HG03066 (cell line): Measurements from ENCODE around the gene IPO9.

Experiments used
- ATAC-seq: cut with Tn5 transposase; IDR thresholded peaks from one replicate; pipeline ENCODE4 v1.9.1; 2021; ENCODE audit warnings: low read depth; ENCODE audit not compliant: unreplicated experiment

The IPO9 gene

DNA sequence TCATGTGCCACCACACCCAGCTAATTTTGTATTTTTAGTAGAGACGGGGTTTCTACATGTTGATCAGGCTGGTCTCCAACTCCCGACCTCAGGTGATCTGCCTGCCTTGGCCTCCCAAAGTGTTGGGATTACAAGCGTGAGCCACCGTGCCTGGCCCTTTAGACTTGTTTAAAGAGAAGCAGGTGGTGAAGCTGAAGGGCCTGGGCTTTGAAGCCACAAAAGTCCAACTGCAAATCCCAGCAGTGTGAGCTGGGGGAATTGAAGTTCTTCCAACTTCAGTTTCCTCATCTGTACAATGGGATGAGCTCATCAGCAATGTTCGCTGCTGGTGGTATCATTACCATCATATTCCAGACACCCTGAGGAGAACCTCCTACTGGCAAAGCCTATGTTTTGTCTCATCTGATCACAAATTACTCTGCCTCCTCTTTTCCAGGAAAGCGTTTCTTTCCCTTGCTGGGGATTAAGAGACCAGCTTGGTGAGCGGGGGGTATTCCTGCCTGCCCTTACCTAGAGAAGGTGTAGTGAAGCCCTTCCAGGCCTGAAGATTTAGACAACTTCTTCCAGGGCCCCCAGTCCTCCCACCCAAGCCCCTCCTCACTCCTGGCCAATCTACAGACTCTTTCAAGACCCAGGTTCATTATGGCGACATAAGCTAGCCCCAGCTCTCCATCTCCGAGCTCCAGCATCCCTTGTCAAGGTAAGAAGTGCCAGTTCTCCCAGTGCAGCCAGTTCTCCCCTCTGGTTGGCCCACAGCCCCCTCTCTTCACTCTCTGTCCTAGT is 57.3 kb downstream of the IPO9 start:
- no peak for ATAC-seq

DNA sequence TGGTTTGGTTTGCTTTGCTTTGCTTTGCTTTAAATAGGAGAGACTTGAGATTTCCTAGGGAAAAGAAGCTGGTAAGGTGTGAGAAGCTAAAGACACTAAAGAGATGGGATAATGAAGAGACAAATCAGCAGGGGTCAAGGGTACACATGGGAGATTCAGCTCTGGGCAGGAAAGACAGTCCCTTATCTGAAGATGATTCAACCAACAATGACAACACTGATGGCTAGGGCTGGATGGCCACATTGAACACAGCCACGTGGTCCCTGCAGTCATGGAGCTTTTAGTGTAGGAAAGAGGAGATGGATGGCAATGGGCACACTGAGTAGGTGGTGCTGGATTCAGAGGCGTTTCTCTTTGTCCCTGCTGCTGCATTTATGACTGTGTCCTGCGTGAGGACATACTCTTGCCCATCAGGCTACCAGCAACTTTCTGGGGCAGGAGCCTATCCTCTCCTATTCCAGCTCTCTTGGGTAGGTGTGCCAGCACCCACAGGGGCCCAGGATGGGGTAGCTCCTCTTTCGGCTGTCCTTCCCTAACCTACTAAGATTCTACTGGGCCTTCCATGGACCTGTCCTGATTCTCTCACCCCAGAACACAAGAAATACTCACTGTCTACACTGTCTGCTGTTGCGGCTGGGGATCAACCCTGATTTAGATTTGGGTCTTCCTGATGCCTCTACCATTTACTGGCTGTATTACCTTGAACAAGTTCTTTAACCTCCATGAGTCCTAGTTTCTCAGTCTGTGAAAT is 58.3 kb downstream of the IPO9 start:
- no peak for ATAC-seq

DNA sequence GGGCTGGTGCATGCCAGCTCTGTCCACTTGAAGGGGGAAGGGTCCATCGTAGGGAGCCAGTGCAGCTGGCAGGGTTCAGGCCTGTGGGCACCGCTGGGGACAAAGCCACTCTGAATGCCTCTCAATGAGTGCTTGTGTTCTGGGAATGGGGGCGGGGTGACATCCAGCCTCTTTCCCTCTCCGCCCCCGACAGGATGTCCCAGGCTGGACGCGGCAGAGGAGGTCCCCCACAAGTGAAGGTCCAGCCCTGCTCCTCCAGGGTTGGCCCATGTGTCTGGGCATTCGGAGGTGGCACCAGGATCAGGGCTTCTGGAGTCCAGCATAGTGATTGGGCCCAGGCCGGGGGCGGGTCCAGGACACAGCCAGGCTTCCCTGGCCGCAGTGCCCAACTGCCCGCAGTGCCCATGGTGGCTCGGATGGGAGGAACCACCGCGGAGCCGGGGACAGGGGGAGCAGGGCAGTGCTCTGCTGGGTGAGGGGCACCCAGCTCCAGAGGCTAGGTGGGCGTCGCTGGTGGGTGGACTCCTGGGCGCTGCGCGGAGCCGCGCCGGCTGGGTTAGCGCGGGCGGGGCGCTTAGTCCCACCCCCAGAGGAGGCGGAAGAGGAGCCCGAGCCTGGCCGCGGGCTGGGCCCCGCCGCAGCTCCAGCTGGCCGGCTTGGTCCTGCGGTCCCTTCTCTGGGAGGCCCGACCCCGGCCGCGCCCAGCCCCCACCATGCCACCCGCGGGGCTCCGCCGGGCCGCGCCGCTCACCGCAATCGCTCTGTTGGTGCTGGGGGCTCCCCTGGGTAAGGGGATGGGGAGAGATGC is 59.5 kb downstream of the IPO9 start, which contains the start of gene SHISA4:
Gene SHISA4 (plus strand): TSS at position 617 of the 808 bp plus-strand sequence. CDS start 97 bp downstream, at position 714.
- no peak for ATAC-seq

DNA sequence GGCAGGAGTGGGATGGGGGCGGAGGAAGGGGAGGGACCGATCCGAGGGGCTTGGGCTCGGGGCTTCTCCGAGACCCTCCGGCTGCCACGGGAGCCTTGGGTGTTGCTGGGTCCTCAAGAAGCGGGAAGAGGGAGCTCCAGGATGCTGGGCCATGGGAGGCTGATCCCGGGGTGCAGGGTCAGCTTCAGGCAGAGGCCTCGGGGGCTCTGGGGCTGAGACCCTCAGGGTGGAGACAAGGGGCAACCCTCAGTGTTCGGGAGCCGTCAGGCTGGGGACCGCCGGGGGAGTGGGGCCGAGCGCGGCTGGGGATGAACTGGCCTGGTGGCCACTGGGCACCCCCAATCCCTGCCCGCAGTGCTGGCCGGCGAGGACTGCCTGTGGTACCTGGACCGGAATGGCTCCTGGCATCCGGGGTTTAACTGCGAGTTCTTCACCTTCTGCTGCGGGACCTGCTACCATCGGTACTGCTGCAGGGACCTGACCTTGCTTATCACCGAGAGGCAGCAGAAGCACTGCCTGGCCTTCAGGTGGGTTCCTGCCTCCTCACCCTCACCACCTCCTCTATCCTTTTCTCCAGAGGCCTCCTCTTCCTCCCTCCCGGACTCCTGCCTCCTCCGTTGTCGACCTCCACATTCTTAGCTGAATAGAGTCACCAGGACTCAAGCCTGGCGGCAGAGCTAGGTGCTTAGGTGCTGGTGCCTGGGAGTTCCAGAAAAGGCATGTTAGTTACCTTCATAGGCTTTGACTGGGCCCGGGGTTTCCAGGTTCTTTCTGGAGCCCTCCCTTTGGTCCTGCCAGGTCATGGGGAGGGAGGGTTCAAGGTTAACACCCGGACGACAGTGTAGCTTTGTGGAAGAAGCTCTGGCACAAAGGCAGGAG is 60.4 kb downstream of the IPO9 start:
- ATAC-seq: no peak

DNA sequence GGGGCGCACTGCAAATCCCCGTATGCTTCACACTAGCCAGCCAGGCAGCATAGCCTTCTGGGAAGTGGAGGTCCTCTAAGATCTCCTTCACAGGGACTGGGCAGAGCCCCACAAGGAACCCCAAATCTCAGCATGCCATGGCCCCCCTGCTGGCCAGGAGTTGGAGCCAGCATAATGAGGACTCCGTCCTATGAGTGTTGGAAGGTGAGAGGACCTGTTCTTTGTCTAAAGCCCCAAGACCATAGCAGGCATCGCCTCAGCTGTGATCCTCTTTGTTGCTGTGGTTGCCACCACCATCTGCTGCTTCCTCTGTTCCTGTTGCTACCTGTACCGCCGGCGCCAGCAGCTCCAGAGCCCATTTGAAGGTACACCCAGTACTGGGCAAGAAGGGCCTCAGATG is 61.3 kb downstream of the IPO9 start:
- ATAC-seq: no peak

- no peak for ATAC-seq
Measured at GRCh38 chr1:201890806-201891450, 62.0 kb downstream of the IPO9 start.

DNA sequence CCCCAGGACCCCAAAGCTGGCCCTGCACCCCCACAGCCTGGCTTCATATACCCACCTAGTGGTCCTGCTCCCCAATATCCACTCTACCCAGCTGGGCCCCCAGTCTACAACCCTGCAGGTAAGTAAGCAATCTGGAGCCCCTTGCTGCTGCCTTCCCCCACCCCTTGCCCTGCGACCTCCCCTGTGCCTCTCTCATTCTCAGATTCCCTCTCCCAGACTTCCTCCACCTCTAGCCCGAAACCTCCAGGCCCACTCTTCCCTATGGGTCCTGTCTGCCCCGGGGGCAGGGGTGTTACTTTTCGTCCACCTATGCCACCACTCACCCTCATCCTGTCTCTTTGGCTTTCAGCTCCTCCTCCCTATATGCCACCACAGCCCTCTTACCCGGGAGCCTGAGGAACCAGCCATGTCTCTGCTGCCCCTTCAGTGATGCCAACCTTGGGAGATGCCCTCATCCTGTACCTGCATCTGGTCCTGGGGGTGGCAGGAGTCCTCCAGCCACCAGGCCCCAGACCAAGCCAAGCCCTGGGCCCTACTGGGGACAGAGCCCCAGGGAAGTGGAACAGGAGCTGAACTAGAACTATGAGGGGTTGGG is 62.6 kb downstream of the IPO9 start:
- no peak for ATAC-seq

DNA sequence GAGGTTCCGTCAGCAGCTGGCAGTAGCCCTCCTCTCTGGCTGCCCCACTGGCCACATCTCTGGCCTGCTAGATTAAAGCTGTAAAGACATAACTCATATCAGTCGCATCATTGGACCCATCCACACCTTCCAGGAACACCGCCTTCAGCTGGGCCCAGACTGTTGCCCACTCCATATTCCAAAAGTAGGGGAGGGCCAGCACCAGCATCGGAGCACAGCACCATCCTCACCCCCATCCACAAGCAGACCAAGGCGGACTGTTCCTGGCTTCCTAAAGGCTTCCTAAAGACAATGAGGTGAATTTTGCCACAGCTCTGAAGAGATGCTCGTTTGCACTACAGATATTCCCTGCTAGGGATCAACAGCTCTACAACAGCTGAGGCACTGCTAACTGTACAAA is 63.3 kb downstream of the IPO9 start:
- ATAC-seq: no peak

GRCh38 chr1:201893431-201893830 is 64.5 kb downstream of the IPO9 start:
- no peak for ATAC-seq

DNA sequence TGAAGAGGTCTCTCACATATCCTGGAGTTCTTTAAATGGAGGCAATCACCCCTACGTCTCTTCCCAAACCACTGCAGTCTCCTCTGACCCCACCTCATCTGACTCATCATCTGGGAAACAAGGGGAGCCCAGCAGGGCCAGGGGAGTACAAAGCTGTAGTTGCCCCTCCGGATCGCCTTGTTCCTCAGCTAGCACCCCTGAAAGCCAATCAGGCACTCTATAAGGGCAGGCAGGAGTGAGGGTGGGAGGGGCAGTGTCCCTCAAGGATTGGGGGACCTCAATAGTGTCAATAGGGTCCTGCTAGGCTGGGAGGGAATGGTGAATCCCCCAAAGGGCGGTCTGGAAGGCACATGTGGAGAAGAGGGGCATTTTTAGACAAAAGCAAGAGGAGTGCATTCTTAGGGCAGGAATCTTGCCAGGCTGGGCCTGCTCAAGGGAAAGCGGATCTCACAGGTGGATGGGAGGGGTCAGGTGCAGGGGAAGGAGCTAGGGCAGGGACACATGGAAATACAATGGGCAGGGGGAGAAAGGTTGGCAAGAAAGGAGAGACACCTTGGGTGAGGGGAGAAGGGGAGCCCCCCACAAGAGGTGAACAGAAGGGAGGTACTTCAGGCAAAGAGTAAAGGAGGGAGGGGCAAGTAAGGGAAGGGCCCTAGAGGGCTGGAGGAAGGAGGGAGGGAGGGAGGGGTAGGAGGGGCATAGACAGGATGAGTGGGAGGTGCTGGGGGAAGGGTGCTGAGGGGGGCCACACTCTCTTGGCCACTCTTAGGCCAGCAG is 65.6 kb downstream of the IPO9 start:
- ATAC-seq: no peak

DNA sequence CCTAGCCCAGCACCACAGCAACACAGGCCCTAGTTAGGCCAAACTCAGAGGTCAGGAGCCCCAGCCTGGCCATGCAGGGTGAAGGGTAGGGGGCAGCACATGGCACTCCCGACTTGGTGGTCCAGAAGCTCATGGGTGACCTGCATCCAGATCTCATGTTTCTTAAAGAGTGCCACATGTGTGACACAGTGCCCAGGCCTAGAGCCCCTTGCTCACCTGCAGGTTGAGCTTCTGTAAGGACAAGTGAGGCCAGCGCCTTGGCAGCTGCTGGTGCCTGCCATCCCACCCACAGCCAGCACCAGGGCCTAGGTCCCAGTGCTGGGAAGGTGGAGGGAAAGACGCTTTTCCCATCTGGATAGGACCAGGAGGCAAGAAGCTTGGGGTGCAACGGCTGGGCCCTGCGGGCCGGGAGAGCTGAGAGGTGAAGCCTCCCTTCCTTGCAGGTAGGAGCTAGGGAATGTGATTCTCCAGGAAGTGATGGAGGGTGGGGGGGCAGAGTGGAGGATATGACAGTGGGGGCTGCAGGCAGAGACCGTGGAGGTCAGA is 66.2 kb downstream of the IPO9 start:
- no peak for ATAC-seq

DNA sequence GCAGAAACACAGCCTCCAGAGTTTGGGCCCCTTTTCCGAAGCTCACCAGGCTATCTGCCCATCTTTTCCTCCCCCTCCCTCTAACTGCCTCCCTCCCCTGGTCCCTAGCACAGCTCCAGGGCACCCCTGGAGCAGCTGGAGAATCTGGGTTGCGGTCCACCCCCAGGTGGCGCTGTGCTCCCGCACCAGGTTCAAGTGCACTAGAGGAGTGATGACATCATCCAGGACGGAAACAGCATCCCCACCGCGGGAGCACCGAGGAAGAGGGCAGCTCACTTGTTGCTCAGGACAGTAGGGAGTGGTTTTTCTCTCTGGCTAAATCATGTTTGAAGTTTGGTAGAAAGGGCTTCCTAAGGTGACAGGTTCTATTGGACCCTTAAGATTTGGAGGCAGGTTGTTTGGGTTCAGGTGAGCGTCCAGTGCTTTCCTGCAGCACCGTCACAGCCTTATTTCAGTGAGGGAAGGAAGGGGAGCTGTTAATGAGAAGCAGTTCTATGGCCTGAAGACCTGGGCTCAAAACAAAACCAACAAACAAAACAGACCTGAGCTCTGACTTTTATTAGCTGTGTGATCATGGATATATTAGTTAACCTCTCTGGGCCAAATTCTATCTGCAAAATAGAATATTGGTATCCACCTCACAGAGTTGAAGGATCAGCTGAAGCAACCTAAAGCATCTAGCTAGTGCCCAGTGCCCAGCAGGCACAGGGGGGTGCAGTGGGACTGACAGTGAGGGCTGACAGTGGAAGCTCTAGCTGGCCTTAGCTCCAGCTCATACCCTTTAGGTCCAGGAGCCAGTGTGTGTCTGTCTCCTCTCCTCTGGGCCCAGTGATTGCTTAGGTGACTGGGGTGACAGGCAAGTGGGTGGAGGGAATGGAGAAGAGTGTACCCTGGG is 67.2 kb downstream of the IPO9 start:
- ATAC-seq: peak; percentile 79

- no peak for ATAC-seq
Measured at GRCh38 chr1:201896951-201897391, 68.0 kb downstream of the IPO9 start.

GRCh38 chr1:201898240-201898894 is 69.4 kb downstream of the IPO9 start:
- no peak for ATAC-seq

GRCh38 chr1:201898992-201899391 is 70.0 kb downstream of the IPO9 start:
- ATAC-seq: no peak

DNA sequence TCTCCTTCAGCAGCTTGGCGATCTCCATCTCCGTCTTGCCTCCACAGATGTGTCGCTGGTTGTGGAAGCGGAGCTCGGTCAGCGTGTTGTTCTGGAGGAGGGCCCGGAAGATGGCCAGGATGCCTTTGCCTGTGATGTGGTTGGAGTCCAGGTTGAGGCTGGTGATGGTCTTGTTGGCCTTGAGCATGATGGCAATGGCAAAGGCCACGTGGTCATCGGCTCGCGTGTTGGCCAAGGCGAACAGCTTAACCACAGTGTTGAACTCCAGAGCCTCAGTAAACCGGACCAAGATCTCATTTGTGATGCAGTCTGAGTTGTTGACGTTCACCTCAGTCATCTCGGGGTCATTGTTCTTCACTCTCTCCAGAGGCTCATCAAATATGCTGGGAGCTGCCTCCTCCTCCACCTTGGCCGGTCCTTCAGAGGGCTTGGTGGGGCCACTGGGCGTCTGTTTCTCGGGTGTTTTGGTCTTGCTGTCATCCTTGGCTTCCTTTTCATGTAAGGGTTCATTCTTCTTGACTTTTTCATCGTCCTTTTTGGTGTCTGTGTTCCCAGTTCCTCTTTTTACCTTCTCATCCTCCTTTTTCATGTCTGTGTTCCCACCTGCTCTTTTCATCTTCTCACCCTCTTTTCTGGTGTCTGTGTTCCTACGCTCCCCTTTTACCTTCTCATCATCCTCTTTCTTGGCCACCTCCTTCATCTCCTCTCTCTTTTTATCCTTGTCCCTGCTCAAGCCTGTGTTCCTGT is 70.9 kb downstream of the IPO9 start:
- no peak for ATAC-seq
